ENCODE results near the gene ME2. TPM values are rescaled to one million over a fixed set of nuclear protein-coding genes. Genes with fewer than 3 reads are reported as not detected.

ME2 gene
- total RNA-seq, 6 experiments from 2014 or later, result 12.3 to 32.4 (median 19.5) TPM

GRCh38 chr18:50953822-50954221, 74.9 kb downstream of the ME2 start:
- TF ChIP-seq CTCF (IDR thresholded peaks at IDR 0.05), result no peak
- no peak for TF ChIP-seq POLR2A (IDR thresholded peaks at IDR 0.05)
- ATAC-seq, result no peak
- 74% methylated on average over 3 of the region's 3 CpGs for WGBS (ENCODE audit: insufficient coverage, low coverage, low lambda C conversion rate, missing lambda C conversion rate)

GRCh38 chr18:50955253-50955652, 76.3 kb downstream of the ME2 start:
- Histone ChIP-seq H3K36me3 (no peaks in the 10 kb centered on the region), H3K27ac (no peak overlapping the region), H3K4me1 (no peaks in the 10 kb centered on the region), H3K4me3 (no peak overlapping the region), H3K27me3 (no peaks in the 10 kb centered on the region), H3K9me3 (no peaks in the 10 kb centered on the region)
- WGBS (ENCODE audit: insufficient coverage, low coverage, low lambda C conversion rate, missing lambda C conversion rate), result 88% methylated on average over 2 of the region's 4 CpGs
- no peak for ATAC-seq
- intact Hi-C loops (cut with DNase I), result no loop called here
- TF ChIP-seq POLR2A (IDR thresholded peaks at IDR 0.05) (no peak), CTCF (IDR thresholded peaks at IDR 0.05) (no peak)
- no peak for DNase-seq

More at GRCh38 chr18:50953822-50954221, 74.9 kb downstream of the ME2 start:
- intact Hi-C loops (cut with DNase I), result no loop called here
- Histone ChIP-seq H3K27me3 (no peaks in the 10 kb centered on the region), H3K4me1 (no peaks in the 10 kb centered on the region), H3K27ac (no peak overlapping the region), H3K36me3 (no peaks in the 10 kb centered on the region), H3K4me3 (no peak overlapping the region), H3K9me3 (no peaks in the 10 kb centered on the region)
- no peak for DNase-seq

DNA sequence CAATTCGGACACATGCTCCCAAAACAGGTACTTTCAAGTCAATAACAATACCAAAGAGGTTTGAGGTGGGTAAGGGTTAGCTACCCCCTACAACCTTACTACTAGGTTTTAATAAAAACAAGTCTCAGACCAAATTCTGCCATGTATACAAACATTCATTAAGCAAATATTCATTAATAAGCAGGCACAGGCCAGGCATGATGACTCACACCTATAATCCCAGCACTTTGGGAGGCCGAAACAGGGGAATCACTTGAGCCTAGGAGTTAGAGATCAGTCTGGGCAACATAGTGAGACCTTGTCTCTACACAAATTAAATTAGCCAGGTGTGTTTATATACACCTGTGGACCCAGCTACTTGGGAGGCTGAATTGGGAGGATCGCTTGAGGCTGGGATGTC, 77.2 kb downstream of the ME2 start:
- no peak for TF ChIP-seq POLR2A (IDR thresholded peaks at IDR 0.05)
- TF ChIP-seq CTCF (IDR thresholded peaks at IDR 0.05), result no peak
- no peaks in the 10 kb centered on the region for H3K36me3 ChIP-seq
- H3K4me1 ChIP-seq, result no peaks in the 10 kb centered on the region
- no peaks in the 10 kb centered on the region for H3K27me3 ChIP-seq
- ATAC-seq (no peak), DNase-seq (no peak)
- H3K4me3 ChIP-seq, result no peak overlapping the region
- no peaks in the 10 kb centered on the region for H3K9me3 ChIP-seq
- WGBS (ENCODE audit: insufficient coverage, low coverage, low lambda C conversion rate, missing lambda C conversion rate), result 96% methylated on average over 3 of the region's 3 CpGs
- intact Hi-C loops (cut with DNase I), result no loop called here
- H3K27ac ChIP-seq, result no peak overlapping the region

DNA sequence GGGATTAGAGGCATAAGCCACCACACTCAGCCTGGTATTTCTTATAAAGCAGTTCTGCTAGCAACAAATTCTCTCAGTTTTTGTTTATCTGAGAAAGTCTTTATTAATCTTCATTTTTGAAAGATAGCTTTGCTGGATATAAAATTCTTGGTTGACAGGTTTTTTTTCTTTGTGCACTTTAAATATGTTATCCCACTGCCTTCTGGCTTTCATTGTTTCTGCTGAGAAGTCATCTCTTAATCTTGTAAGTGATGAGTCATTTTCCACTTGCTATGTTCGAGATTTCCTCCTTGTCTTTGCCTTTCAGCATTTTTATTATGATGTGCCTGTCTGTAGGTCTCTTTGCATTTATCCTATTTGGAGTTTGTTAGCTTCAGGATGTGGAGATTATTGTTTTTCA, 83.1 kb downstream of the ME2 start:
- DNase-seq, result no peak
- H3K4me3 ChIP-seq, result no peak overlapping the region
- no peak for ATAC-seq
- TF ChIP-seq POLR2A (IDR thresholded peaks at IDR 0.05) (no peak), CTCF (IDR thresholded peaks at IDR 0.05) (no peak)
- intact Hi-C loops (cut with DNase I), result no loop called here
- no peaks in the 10 kb centered on the region for H3K27me3 ChIP-seq
- no peak overlapping the region for H3K27ac ChIP-seq
- 57% methylated on average over 1 of the region's 1 CpG for WGBS (ENCODE audit: insufficient coverage, low coverage, low lambda C conversion rate, missing lambda C conversion rate)
- peaks cover 0 to 13% (median 3%) of the 10 kb centered on the region in 4 donors for H3K9me3 ChIP-seq
- no peaks in the 10 kb centered on the region for H3K36me3 ChIP-seq
- H3K4me1 ChIP-seq, result no peaks in the 10 kb centered on the region
